HL-60 (cell line): ENCODE data around the gene MRPL23.

ENCODE experiments used
- DNase-seq, 2 experiments: peaks; one replicate each; pipeline ENCODE4 v3.0.0-alpha.2; 2010 to 2020; ENCODE audit warnings: low read depth in 1 of 2, low spot score in 1 of 2
- H3K27ac ChIP-seq: fragments of 250-450 bp; sonication (Bioruptor Pico); replicated peaks from 2 replicates; pipeline ENCODE4 v1.5.1; 2020; ENCODE audit warnings: mild to moderate bottlenecking, moderate library complexity
- H3K27me3 ChIP-seq: fragments of 250-450 bp; sonication (Bioruptor Pico); 2 replicates; pipeline ENCODE4 v1.5.1; 2021; ENCODE audit warnings: mild to moderate bottlenecking, moderate library complexity; ENCODE audit not compliant: insufficient read depth, poor library complexity, severe bottlenecking
- H3K4me3 ChIP-seq: replicated peaks from 2 replicates; pipeline ENCODE4 v1.5.1; 2011; ENCODE audit warnings: mild to moderate bottlenecking, control low read depth, low read length; ENCODE audit not compliant: insufficient read depth
- GABPA ChIP-seq: IDR thresholded peaks from 2 replicates; pipeline ENCODE4 v1.6.1; 2012; ENCODE audit warnings: low read depth
- POLR2AphosphoS5 ChIP-seq: IDR thresholded peaks from 2 replicates; pipeline ENCODE4 v1.6.1; 2012; ENCODE audit warnings: low read depth
- SPI1 ChIP-seq: IDR thresholded peaks from 2 replicates; pipeline ENCODE4 v1.6.1; 2012; ENCODE audit warnings: low read depth, mild to moderate bottlenecking, borderline replicate concordance
- TF ChIP-seq, protein P1 (sequence below): IDR thresholded peaks from one replicate; pipeline ENCODE4 v1.5.1; 2011; ENCODE audit warnings: low read length, control low read depth, inconsistent platforms; ENCODE audit not compliant: insufficient read depth
- TF ChIP-seq, protein P2 (sequence below): IDR thresholded peaks from 2 replicates; pipeline ENCODE4 v1.6.1; 2012; ENCODE audit warnings: low read depth; ENCODE audit not compliant: insufficient replicate concordance

Gene MRPL23

DNA sequence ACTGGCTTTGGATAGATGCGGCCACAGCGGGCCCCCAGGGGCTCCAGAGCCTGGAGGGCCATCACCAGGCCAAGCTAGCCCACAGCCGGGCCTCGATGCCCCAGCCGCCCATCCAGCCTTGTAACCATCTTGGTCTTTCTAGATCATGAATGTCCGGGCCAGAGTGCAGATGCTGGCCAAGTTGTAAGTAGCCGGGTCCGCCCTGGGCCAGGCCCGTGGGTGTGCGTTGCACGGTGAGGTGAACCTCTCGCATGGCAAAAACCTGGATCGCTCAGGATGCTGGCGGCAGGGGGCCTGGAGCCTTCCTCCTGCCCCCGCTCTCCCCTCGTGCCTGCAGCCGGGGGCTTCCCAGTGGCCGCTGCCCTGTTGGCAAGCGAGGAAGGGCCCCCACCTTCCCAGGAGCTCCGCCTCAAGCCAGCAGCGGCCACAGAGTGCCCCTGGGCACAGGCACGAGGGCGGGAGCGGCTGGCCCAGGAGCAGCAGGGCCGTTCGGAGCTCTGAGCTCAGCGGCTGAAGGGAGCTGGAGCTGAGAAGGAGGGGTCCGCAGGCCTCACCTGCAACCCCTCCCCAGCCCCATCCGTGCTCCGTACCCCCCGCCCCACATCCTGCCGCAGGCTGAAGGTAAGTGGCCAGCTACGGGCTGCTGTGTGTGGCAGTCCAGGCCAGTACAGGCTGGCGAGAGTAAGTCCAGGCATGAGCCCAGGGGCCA lies 10.9 kb upstream of the MRPL23 start:
- Histone ChIP-seq H3K27me3 (peaks cover 9% of the 10 kb centered on the region), H3K4me3 (no peak overlapping the region), H3K27ac (no peak overlapping the region)
- no peak for TF ChIP-seq SPI1
- TF ChIP-seq POLR2AphosphoS5, result no peak
- TF ChIP-seq, protein P1, sequence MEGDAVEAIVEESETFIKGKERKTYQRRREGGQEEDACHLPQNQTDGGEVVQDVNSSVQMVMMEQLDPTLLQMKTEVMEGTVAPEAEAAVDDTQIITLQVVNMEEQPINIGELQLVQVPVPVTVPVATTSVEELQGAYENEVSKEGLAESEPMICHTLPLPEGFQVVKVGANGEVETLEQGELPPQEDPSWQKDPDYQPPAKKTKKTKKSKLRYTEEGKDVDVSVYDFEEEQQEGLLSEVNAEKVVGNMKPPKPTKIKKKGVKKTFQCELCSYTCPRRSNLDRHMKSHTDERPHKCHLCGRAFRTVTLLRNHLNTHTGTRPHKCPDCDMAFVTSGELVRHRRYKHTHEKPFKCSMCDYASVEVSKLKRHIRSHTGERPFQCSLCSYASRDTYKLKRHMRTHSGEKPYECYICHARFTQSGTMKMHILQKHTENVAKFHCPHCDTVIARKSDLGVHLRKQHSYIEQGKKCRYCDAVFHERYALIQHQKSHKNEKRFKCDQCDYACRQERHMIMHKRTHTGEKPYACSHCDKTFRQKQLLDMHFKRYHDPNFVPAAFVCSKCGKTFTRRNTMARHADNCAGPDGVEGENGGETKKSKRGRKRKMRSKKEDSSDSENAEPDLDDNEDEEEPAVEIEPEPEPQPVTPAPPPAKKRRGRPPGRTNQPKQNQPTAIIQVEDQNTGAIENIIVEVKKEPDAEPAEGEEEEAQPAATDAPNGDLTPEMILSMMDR, result no peak
- TF ChIP-seq GABPA, result no peak
- TF ChIP-seq, protein P2, sequence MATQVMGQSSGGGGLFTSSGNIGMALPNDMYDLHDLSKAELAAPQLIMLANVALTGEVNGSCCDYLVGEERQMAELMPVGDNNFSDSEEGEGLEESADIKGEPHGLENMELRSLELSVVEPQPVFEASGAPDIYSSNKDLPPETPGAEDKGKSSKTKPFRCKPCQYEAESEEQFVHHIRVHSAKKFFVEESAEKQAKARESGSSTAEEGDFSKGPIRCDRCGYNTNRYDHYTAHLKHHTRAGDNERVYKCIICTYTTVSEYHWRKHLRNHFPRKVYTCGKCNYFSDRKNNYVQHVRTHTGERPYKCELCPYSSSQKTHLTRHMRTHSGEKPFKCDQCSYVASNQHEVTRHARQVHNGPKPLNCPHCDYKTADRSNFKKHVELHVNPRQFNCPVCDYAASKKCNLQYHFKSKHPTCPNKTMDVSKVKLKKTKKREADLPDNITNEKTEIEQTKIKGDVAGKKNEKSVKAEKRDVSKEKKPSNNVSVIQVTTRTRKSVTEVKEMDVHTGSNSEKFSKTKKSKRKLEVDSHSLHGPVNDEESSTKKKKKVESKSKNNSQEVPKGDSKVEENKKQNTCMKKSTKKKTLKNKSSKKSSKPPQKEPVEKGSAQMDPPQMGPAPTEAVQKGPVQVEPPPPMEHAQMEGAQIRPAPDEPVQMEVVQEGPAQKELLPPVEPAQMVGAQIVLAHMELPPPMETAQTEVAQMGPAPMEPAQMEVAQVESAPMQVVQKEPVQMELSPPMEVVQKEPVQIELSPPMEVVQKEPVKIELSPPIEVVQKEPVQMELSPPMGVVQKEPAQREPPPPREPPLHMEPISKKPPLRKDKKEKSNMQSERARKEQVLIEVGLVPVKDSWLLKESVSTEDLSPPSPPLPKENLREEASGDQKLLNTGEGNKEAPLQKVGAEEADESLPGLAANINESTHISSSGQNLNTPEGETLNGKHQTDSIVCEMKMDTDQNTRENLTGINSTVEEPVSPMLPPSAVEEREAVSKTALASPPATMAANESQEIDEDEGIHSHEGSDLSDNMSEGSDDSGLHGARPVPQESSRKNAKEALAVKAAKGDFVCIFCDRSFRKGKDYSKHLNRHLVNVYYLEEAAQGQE, result no peak
- DNase-seq, result no peak

DNA sequence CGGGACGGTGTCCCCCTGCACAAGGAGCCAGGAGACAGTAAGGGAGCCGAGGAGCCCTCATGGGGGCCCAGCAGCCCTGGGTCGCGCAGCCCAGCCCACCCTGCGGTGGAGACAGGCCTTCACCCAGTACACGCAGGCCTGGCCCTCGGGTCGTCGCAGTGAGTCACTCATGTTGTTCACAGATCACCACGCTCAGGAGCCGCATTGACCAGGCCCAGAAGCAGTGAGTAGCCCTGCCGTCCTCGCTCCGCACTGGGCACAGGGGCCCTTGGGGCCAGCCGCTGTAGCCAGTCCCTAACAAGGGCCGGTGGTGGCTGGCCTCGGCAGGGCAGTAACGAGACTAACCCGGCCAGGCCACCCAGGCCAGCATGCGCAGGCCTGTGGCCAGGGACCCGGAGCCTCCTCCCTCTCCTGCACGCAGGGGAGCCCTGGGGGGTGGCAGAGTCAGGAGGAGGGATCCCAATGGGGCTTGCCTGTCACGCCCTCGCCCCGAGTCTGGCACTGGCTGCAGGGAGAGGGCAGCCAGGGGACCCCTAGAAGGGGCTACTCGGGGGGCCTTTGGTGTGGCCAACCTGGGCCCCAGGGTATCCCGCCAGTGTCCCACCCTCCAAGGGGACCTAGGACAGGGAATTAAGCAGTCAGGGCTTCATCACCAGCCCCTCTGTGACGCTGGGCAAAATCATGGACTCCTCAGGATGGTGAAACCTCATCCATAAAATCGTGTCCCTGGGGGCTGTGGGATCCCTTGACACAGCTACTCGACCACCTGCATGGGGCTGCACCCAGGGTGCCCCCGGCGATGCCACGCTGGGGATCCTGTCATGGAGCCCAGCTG lies 10.1 kb upstream of the MRPL23 start:
- Histone ChIP-seq H3K27ac (no peak overlapping the region), H3K27me3 (peaks cover 9% of the 10 kb centered on the region), H3K4me3 (no peak overlapping the region)
- TF ChIP-seq, protein P1, result no peak
- TF ChIP-seq, protein P2, result no peak
- TF ChIP-seq GABPA (no peak), SPI1 (no peak), POLR2AphosphoS5 (no peak)
- no peak for DNase-seq

DNA sequence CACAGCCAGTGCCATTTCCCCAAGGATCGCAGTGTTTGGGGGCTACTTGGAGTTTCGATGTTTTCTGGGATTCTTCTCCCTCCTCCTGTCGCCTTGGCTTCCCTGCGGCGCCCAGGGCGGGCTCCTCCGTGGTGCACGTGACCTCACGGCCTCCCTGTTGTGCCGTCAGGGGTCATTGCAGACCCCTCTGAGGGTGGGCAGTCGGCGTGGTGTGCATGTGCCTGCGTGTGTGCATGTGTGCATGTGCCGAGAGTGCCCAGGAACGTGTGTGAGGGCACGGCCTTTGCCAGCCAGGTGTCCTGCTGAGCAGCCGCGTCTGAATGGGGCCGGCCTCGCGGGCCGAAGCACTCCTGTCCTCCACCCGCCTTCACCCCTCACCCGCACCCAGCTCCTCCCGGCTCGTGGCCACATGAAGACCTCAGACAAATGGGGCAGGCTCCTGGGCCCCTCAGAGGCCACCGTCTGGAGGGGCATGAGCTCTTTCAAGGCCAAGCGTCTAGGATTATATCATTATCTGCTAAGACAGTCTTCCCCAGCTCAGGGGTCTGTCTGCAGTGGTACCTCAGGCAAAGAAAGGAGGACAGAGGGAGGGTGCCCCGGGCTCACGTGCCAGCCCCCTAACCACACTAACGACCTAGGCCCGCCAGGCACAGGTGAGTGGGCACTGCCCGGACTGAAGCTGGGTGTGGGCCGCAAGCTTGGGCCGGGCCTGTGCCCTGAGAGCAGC lies 9.4 kb upstream of the MRPL23 start:
- no peak for DNase-seq

More for the DNA sequence above, 9.4 kb upstream of the MRPL23 start:
- TF ChIP-seq SPI1 (no peak), POLR2AphosphoS5 (no peak), GABPA (no peak)
- TF ChIP-seq, protein P2, result no peak
- TF ChIP-seq, protein P1, result no peak
- Histone ChIP-seq H3K27ac (no peak overlapping the region), H3K4me3 (no peak overlapping the region), H3K27me3 (peaks cover 9% of the 10 kb centered on the region)
